K562 treated with DMSO at 1 percent for 24 hours (cell line): ENCODE data around the gene C1orf122. TPM values are rescaled to one million over a fixed set of nuclear protein-coding genes. Genes with fewer than 3 reads are reported as not detected.

Experiments
- total RNA-seq: library from RNA; unstranded; fragments of 300-600 nt; gene quantifications from 2 replicates; pipeline ENCODE4 v1.2.3, GENCODE V29; 2022; ENCODE audit warnings: low read depth; ENCODE audit not compliant: insufficient read depth

Gene C1orf122
- total RNA-seq: 113 and 233 TPM in 2 replicates

DNA sequence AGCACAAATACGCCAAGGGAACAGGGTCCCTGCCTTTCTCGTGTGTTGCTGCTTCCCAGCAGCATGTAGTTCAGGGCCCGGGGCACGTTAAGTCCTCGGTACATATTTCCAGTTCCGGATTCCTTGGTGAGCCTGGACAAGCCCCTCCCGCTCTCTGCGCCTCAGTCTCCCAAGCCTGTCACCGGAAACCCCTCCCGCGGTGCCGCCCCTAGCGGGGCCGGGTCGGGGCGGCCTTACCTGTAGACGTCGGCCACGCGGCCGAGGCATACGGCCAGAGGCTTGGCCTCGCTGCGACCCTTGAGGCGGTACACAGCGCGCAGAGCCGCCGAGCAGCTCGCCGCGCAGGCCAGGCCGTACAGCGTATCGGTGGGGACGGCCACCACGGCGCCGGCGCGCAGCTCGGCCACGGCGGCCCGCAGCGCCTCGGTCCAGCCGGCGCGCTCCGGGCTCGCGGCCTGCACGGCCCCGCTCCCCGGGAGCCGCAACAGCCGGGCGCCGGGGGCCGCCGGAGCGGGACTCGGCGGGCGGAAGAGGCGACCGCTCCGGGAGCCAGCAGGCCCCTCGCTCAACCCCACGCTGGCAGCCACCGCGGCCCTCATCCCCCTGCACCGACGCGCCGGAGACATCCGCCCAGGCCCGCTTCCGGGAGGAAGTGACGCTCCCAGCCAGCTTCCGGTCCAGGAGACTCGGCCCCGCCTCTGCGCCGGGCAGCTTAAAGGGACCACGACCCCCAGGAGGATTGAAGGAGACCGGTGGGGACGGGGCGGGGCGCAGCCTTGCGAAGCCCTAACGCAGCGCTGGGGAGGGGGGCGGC lies at the start of gene C1orf122, which contains the start of gene YRDC:
Gene C1orf122, plus strand, starts transcription at position 236 of the 814 bp plus-strand sequence. CDS start 615 bp downstream, outside the sequence.
Gene YRDC, minus strand, starts transcription at position 654 of the 814 bp plus-strand sequence. Its CDS starts 28 bp downstream, at position 626.

DNA sequence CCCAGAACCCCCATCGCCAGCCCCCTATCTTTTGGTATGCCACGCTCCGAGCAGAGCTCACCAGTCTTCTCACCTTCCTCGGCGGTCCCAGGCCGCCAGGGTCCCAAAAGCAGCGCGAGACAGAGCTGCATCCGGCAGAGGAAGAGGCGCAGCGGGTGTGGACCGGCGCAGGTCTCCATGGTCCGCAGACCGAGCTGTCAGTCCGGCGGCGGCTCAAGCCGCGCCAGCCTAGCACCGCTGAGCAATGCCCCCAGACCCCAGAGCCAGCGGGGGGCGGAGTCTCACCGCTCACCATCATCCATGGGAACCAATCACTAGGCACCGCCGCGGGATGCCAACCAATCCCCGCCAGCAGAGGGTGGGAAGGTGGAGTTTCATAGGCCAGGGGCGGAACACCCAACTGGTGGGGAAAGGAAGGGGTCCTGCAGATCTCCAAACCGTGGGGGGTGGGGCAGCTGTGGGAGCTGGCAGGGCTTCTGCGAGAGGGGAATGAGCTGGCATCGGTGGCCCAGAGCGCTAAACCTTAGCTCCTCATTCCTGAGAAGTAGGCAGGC lies 42.6 kb upstream of the C1orf122 start, which contains the start of gene EPHA10:
Gene EPHA10, minus strand, starts transcription at position 233 of the 554 bp plus-strand sequence. Its CDS starts 54 bp downstream, at position 179.

DNA sequence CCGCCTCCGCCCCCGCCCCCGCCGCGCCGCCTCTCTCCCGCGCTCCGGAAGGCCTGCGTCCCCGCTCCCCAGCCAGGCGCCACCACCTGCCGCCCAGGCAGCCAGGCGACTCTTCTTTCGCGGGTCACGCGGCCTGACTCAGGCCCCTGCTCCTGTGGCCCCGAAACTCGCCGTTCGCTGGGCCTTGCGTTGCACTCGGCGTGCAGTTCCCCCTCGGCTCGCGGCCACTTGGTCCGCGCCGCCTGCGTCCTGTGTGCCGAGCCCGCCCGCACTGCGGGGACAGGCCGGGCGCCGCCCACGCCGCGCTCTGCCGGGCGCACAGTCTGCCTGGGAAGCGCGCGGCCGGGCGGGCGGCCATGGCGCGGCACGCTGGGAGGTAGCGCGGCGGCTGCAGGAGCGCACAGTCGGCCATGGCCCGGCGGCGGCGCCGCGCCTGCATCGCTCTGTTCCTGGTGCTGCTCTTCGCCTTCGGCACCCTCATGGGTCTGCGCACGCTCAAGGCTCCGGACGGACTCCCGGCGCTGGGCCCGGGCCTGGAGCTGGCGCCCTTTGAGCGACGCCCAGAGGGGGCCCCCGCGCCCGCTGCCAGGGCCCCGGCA lies 13.7 kb upstream of the C1orf122 start, which contains the start of gene MANEAL:
Gene MANEAL, plus strand, starts transcription at position 75 of the 599 bp plus-strand sequence. Its CDS starts 336 bp downstream, at position 411.

Other genes with a start within 250 kb of the C1orf122 start
- 68.6 and 84.5 TPM in 2 replicates for gene GNL2, start 211.9 kb upstream of the C1orf122 start, total RNA-seq
- not detected in 2 replicates for gene RSPO1, start 172.9 kb upstream of the C1orf122 start, total RNA-seq
- 83.7 and 89.0 TPM in 2 replicates for gene CDCA8, start 115.3 kb upstream of the C1orf122 start, total RNA-seq
- not detected in 2 replicates for gene EPHA10, start 42.7 kb upstream of the C1orf122 start, total RNA-seq
- 0.86 and 1.2 TPM in 2 replicates for gene MANEAL, start 13.9 kb upstream of the C1orf122 start, total RNA-seq
- 48.8 and 52.4 TPM in 2 replicates for gene YRDC, start 418 bp downstream of the C1orf122 start, total RNA-seq
- 2.7 and 3.1 TPM in 2 replicates for gene MTF1, start 51.8 kb downstream of the C1orf122 start, total RNA-seq
- gene INPP5B, start 139.3 kb downstream of the C1orf122 start, total RNA-seq: 21.7 and 22.0 TPM in 2 replicates
- 93.9 and 120 TPM in 2 replicates for gene SF3A3, start 182.2 kb downstream of the C1orf122 start, total RNA-seq
- 125 and 126 TPM in 2 replicates for gene FHL3, start 197.7 kb downstream of the C1orf122 start, total RNA-seq
- 43.6 and 46.5 TPM in 2 replicates for gene UTP11, start 204.9 kb downstream of the C1orf122 start, total RNA-seq
- 0.43 TPM in 1 of 2 replicates, not detected in the other for gene POU3F1, start 239.0 kb downstream of the C1orf122 start, total RNA-seq